HG02623 (cell line): ENCODE measurements around the gene GLT6D1.
"Not testable (repeated sequence)": the region's sequence is repeated elsewhere in the genome, so short reads cannot be mapped to it uniquely, and the experiment has no call there.

Experiments
- ATAC-seq: cut with Tn5 transposase; IDR thresholded peaks from one replicate; pipeline ENCODE4 v1.9.1; 2021; ENCODE audit warnings: moderate library complexity; ENCODE audit not compliant: unreplicated experiment

The GLT6D1 gene, protein sequence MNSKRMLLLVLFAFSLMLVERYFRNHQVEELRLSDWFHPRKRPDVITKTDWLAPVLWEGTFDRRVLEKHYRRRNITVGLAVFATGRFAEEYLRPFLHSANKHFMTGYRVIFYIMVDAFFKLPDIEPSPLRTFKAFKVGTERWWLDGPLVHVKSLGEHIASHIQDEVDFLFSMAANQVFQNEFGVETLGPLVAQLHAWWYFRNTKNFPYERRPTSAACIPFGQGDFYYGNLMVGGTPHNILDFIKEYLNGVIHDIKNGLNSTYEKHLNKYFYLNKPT

DNA sequence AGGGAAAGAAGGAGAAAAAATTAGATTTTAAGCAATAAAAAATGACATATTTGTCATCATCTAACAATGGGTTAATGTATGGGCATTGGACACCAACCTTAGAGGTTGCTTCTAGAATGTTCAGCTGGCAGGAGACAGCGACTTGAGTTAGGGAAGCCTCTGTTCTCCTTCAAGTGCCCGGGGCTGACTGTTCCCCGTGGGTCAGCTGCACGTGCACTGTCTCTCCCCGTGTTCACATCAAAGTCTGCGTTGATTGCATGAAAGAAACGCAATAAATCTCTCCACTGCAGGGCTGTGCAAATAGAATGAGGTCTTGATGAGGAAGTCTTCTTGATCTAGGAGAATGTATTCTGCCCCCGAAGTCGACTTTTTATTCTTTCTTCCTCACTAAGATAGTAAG, at the start of gene GLT6D1:
Gene GLT6D1, minus strand, starts transcription at position 345 of the 400 bp plus-strand sequence. CDS start 353 bp downstream, outside the sequence.
- ATAC-seq, result no peak

GRCh38 chr9:135689011-135689410, 49.7 kb upstream of the GLT6D1 start:
- no peak for ATAC-seq

DNA sequence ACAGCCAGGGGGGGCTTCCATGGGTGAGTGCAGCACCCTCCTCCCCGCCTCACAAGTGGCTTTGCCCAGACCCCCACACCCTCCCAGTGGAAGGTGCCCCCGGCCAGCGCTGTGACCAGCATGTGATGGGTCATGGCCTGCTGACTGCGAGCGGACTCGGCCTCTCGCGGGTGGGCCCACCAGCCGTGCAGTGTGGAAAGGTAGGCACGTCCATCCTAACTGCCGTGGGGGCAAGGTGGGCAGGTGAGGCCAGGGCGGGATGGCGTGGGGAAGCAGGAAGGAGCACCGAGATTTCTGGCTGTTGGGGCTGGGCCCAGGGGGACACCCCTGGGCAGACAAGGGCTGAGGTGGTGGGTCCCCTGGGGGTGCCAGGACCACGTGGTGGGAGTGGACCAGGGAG, 47.9 kb upstream of the GLT6D1 start:
- ATAC-seq, result no peak

- ATAC-seq, result no peak
Measured at GRCh38 chr9:135684691-135685090, 45.4 kb upstream of the GLT6D1 start.

GRCh38 chr9:135683401-135684034, 44.2 kb upstream of the GLT6D1 start:
- ATAC-seq, result no peak

DNA sequence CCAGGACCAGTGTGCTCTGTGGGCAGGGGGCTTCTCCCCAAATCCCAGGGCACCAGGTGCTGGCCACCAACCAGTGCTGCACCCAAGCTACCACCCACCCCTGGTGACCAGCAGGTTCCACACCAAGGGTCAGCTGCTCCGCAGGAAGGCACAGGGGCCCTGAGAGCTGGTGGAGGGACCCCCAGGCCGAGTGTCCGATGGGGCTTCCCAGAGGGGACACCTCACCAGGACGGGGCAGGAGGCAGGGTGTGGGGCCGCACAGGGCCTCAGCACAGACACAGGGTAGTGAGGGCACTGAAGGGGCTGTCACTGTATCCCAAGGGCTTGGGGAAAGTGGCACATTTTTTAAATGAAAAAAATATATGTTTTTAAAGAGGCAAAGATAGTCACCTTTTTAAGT, 41.8 kb upstream of the GLT6D1 start:
- no peak for ATAC-seq

- no peak for ATAC-seq
Measured at GRCh38 chr9:135680056-135680455, 40.7 kb upstream of the GLT6D1 start.

DNA sequence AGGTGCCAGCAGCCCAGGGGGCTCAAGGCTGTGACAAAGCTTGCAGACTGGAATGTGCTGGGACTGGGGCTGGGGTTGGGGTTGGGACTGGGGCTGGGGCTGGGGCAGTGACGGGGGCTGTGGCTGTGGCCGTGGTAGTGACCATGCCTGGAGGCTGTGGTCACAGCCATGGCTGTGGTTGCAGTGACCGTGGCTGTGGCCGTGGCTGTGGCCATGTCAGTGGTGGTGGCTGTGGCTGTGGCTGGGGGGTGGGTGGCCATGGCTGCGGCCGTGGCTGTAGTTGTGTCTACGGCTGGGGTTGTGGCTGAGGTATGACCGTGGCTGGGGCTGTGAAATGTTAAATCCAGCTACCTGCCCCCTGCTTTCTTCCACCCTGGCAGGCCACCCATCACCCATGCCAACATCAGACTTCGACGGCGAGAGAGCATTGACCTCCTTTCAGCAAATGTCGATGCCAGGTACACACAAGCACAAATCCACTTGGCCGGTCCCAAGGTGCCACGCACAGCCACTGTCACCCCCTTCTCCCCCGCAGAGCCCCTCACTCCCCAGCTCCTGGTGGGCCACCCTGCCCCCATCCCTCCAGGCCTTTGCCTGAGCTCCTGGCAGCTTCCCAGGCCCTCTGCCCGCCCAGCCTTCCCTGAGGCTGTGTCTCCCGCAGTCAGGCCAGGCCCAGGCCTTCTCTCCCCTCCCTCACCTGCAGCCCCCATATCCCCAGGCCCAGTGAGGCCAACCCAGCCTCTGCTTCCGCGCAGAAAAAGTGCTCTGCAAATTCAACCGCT, 39.1 kb upstream of the GLT6D1 start:
- no peak for ATAC-seq

DNA sequence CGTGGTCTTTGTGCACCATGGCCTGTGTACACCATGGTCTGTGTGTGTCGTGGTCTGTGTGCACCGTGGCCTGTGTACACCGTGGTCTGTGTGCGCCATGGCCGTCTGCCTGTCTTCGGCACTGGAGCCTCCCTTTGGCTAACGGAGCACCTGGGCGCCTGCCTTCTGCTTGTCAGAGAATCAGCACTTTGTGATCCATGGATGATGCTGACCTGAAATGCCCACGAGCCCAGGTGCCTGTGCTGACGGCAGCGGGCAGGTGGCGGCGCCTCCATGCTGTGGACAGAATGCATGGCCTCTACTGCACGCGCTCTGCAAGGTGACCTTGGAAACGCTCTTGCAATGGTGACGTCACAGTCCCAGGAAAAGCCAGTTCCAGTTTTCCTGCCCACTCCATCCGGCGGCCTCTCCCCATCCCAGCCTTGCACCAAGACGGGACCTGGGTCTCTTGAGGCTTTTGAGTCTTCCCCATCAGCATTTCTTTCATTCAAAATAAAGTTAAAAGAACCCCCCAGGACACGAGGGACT, 38.4 kb upstream of the GLT6D1 start:
- ATAC-seq, result no peak

- no peak for ATAC-seq
Measured at GRCh38 chr9:135676891-135677290, 37.6 kb upstream of the GLT6D1 start.

- no peak for ATAC-seq
Measured at GRCh38 chr9:135674977-135675376, 35.6 kb upstream of the GLT6D1 start.

- ATAC-seq, result no peak
Measured at GRCh38 chr9:135673941-135674340, 34.6 kb upstream of the GLT6D1 start.

- ATAC-seq, result not testable (repeated sequence)
Measured at GRCh38 chr9:135672786-135673185, 33.4 kb upstream of the GLT6D1 start.

- ATAC-seq, result no peak
Measured at GRCh38 chr9:135671591-135672041, 32.3 kb upstream of the GLT6D1 start.

- no peak for ATAC-seq
Measured at GRCh38 chr9:135670721-135671590, 31.6 kb upstream of the GLT6D1 start.

DNA sequence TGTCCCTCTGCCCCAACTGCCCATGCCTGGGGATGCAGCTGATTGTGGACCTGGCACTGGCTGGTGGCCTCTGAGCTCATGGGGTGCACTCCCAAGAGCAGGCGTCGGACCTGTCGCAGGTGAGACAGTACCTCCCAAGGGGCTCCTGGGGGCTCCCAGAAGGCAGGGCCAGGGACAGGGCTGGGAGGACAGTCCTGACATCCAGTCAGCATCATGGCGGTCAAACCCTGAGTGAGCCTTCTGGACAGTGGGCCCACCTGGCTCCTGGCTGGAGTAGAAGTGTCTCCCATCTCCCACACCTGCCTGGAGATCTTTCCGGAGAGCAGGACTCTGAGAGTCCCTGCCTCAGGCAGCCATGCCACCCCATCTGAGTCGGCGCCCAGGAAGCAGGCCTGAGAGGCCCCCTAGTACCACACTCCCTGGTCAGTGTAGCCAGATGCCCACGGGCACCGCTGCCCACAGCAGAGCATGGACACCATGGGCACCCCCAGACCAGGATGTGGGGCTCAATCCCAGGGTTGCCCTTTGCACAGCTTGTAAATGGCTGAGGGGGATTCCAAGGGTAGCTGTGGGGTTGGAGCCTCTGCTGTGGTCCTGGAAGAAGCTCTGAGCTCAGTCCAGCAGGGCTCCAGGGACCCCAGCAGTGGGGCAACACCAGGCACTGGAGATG, 30.4 kb upstream of the GLT6D1 start:
- no peak for ATAC-seq

- not testable (repeated sequence) for ATAC-seq
Measured at GRCh38 chr9:135669018-135669417, 29.7 kb upstream of the GLT6D1 start.

DNA sequence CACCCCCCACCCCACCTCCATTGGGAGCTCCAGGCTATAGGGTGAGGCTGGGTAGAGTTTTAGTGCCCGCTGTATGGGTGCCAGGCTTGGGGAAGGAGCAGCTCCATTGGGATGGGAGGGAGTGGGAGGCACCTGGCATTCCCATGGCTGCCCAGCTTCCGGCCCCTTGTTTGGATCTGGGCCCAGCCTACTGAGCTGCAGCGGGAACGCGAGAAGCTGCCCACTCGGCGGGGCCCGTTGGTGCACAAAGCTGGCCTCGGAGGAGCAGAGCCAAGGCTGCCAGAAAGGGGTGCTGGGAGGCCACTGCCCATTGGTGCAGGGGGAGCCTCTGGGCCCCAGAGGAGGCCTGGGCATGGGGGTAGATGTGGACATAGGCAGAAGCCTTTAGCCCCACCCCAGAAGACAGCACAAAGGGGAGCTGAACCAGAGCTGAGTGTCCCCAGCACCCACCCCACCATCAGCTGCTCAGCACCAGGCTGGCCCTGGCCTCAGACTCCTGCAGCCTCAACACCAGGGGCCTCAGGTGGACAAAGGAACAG, 28.2 kb upstream of the GLT6D1 start:
- ATAC-seq, result no peak

DNA sequence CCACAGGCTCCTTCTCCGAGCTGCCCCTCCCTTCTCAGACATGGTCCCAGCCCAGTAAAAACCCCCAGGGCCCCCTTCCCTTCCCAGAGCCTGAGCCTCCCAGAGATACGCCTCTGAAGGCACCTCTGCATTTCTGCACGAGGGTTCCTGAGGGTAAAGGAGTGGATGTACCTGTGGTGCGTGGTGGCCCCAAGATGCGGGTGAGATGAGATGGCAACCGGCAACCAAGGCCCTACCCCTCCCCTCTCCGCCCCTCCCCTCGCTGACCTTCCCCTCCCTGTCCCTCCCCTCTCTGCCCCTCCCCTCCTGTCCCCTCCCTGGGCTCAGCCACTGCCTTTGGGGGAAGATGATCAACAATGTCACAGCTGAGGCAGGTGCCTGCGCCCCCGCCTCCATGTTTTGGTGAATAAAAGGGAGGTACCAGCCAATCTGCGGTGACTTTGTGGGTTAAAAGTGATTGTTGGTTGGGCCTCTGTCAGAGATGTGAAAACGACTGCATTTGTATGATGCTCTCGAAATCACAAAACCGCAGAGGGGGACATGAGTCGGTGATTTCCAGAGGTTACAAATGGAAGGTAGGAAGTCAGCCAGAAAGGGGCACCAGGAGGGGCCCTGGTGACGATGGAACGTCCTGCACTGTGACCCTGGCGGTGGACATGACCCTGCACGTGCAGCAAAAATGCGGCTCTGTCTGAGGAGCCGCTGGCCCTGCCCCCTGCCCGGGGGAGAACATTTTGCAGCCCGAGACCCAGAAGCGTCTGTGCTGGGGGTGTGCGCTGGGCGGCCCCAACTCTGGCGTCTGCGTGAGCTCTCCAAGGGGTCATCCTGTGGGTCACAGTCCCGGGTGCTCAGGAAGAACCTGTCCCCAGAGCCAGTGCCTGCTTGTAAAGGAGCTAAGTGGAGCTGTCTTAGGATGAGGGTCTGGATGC, 27.5 kb upstream of the GLT6D1 start:
- ATAC-seq, result no peak
